Urothelium cell line (cell line): ENCODE data around the gene FYCO1.
"Not testable (repeated sequence)": the region's sequence is repeated elsewhere in the genome, so short reads cannot be mapped to it uniquely, and the experiment has no call there.

Experiments
- DNase-seq: peaks from one replicate; pipeline ENCODE4 v3.0.0; 2011; ENCODE audit warnings: low spot score, mixed read lengths
- FAIRE-seq: peaks from 2 replicates; lab custom pipeline; 2011; peaks lifted over from hg19 to GRCh38; lab: Jason Lieb, UNC

Gene FYCO1

GRCh38 chr3:46012246-46012645 lies 16.6 kb upstream of the FYCO1 start:
- DNase-seq (no peak), FAIRE-seq (no peak)

GRCh38 chr3:46010519-46011113 lies 15.0 kb upstream of the FYCO1 start:
- DNase-seq (no peak), FAIRE-seq (no peak)

GRCh38 chr3:46008058-46008457 lies 12.4 kb upstream of the FYCO1 start:
- FAIRE-seq (no peak), DNase-seq (no peak)

GRCh38 chr3:46007280-46007679 lies 11.7 kb upstream of the FYCO1 start:
- no peak for FAIRE-seq
- DNase-seq: no peak

GRCh38 chr3:46006238-46007032 lies 10.8 kb upstream of the FYCO1 start:
- no peak for FAIRE-seq
- no peak for DNase-seq

- not testable (repeated sequence) for DNase-seq, FAIRE-seq
Measured at GRCh38 chr3:46003706-46004105, 8.1 kb upstream of the FYCO1 start.

GRCh38 chr3:46001178-46001577 lies 5.6 kb upstream of the FYCO1 start:
- DNase-seq (no peak), FAIRE-seq (no peak)

- DNase-seq (no peak), FAIRE-seq (no peak)
Measured at GRCh38 chr3:45997942-45998341, 2.3 kb upstream of the FYCO1 start.

- not testable (repeated sequence) for DNase-seq, FAIRE-seq
Measured at GRCh38 chr3:45997499-45997898, 1.9 kb upstream of the FYCO1 start.

GRCh38 chr3:45994419-45995235 lies 997 bp downstream of the FYCO1 start:
- DNase-seq: peak; percentile 35
- no peak for FAIRE-seq

- DNase-seq (no peak), FAIRE-seq (no peak)
Measured at GRCh38 chr3:45993421-45994027, 2.1 kb downstream of the FYCO1 start.

- FAIRE-seq (no peak), DNase-seq (no peak)
Measured at GRCh38 chr3:45992821-45993221, 2.8 kb downstream of the FYCO1 start.

- no peak for FAIRE-seq
- DNase-seq: no peak
Measured at GRCh38 chr3:45992133-45992729, 3.4 kb downstream of the FYCO1 start.

GRCh38 chr3:45991341-45991740 lies 4.3 kb downstream of the FYCO1 start:
- no peak for FAIRE-seq
- DNase-seq: no peak

GRCh38 chr3:45990181-45990580 lies 5.4 kb downstream of the FYCO1 start:
- DNase-seq: no peak
- no peak for FAIRE-seq

- peak; percentile 58 for DNase-seq
- FAIRE-seq: peak; percentile 23
Measured at GRCh38 chr3:45988804-45989203, 6.8 kb downstream of the FYCO1 start.

GRCh38 chr3:45988362-45988761 lies 7.3 kb downstream of the FYCO1 start:
- no peak for DNase-seq
- no peak for FAIRE-seq

GRCh38 chr3:45987368-45988291 lies 8.0 kb downstream of the FYCO1 start:
- no peak for FAIRE-seq
- DNase-seq: no peak

GRCh38 chr3:45986303-45986982 lies 9.2 kb downstream of the FYCO1 start:
- peak; percentile 51 for DNase-seq
- no peak for FAIRE-seq
